Measurements from ENCODE around the gene LDB2. TPM values are rescaled to one million over a fixed set of nuclear protein-coding genes. Genes with fewer than 3 reads are reported as not detected.

The LDB2 gene
- total and polyA plus RNA-seq, 2 experiments from 2014 or later, result 48.6 to 80.1 TPM

- TF ChIP-seq ZNF462 (CRISPR knock-in tag; IDR thresholded peaks at IDR 0.05) (no peak), EZH2 (IDR thresholded peaks at IDR 0.05; ENCODE audit: low read depth, unreplicated experiment) (no peak), POLR2AphosphoS5 (IDR thresholded peaks at IDR 0.05; ENCODE audit: low read depth) (no peak), CTCF (conservative IDR thresholded peaks at IDR 0.05; ENCODE audit: low read depth in 2 of 2) (no peak), ZNF114 (CRISPR knock-in tag; IDR thresholded peaks at IDR 0.05) (no peak), EZH2phosphoT487 (IDR thresholded peaks at IDR 0.05; ENCODE audit: unreplicated experiment) (no peak), ETS1 (IDR thresholded peaks at IDR 0.05) (no peak), ZNF331 (CRISPR knock-in tag; IDR thresholded peaks at IDR 0.05; ENCODE audit: low read depth) (no peak)
These were observed 352.8 kb downstream of the LDB2 start (continued) for GRCh38 chr4:16545656-16546055.
